PC-3 (cell line): ENCODE data around the gene SLC39A6. TPM values are rescaled to one million over a fixed set of nuclear protein-coding genes. Genes with fewer than 3 reads are reported as not detected.

ENCODE experiments used
- ATAC-seq: fragments of 200-7000 bp; cut with Tn5 transposase; 2 replicates; pipeline ENCODE4 v1.9.1; 2020; ENCODE audit warnings: mild to moderate bottlenecking, moderate library complexity
- BruUV-seq: library from RNA; stranded (reverse); fragments of 400-500 nt; replicated peaks from 2 replicates; lab custom pipeline; 2021; lab: Mats Ljungman, UMichigan
- CTCF ChIA-PET: fragments of 300-600 bp; sonication (Branson Sonifier 250); formaldehyde crosslinking; loops from one replicate; lab custom pipeline; 2022; ENCODE audit warnings: antibody characterized with exemption; lab: Charles Lee
- POLR2A ChIA-PET: fragments of 300-600 bp; sonication (Branson Sonifier 250); formaldehyde crosslinking; loops from one replicate; lab custom pipeline; 2022; ENCODE audit warnings: antibody characterized with exemption; ENCODE audit not compliant: unreplicated experiment; lab: Charles Lee
- DNase-seq: peaks from one replicate; pipeline ENCODE4 v3.0.0-alpha.2; 2015
- H2AFZ ChIP-seq: fragments of 300-600 bp; sonication (generic); 2 replicates; pipeline ENCODE4 v1.6.0; 2016; ENCODE audit warnings: antibody characterized with exemption, low read length
- H3F3A ChIP-seq: fragments of 300-600 bp; sonication (generic); one replicate; pipeline ENCODE4 v1.6.0; 2017; ENCODE audit warnings: antibody characterized with exemption, low read length, control low read depth, mild to moderate bottlenecking; ENCODE audit not compliant: unreplicated experiment
- H3K27ac ChIP-seq: fragments of 300-600 bp; sonication (generic); 2 replicates; pipeline ENCODE4 v1.5.1; 2016; ENCODE audit warnings: mild to moderate bottlenecking, low read length
- H3K27me3 ChIP-seq: fragments of 300-600 bp; sonication (generic); 2 replicates; pipeline ENCODE4 v1.6.1; 2016; ENCODE audit warnings: low read length, mixed read lengths
- H3K36me3 ChIP-seq: fragments of 300-600 bp; sonication (generic); 2 replicates; pipeline ENCODE4 v1.6.1; 2016; ENCODE audit warnings: low read depth, mixed run types, low read length, mixed read lengths
- H3K4me1 ChIP-seq: fragments of 300-600 bp; sonication (generic); 2 replicates; pipeline ENCODE4 v1.5.1; 2016; ENCODE audit warnings: low read length; ENCODE audit not compliant: insufficient read depth
- H3K4me2 ChIP-seq: fragments of 300-600 bp; sonication (generic); 2 replicates; pipeline ENCODE4 v1.6.0; 2016; ENCODE audit warnings: low read length
- H3K4me3 ChIP-seq: fragments of 300-600 bp; sonication (generic); 2 replicates; pipeline ENCODE4 v1.5.1; 2016; ENCODE audit warnings: mild to moderate bottlenecking, low read length, mixed read lengths
- H3K79me2 ChIP-seq: fragments of 300-600 bp; sonication (generic); 2 replicates; pipeline ENCODE4 v1.6.1; 2017; ENCODE audit warnings: low read length, mixed read lengths
- H3K9ac ChIP-seq: fragments of 300-600 bp; sonication (generic); 2 replicates; pipeline ENCODE4 v1.6.0; 2016; ENCODE audit warnings: mild to moderate bottlenecking, low read length
- H3K9me2 ChIP-seq: fragments of 300-600 bp; sonication (generic); replicated peaks from 2 replicates; pipeline ENCODE4 v1.6.1; 2016; ENCODE audit warnings: mixed run types, low read length, mixed read lengths
- H3K9me3 ChIP-seq: fragments of 300-600 bp; sonication (generic); 2 replicates; pipeline ENCODE4 v1.6.1; 2016; ENCODE audit warnings: low read length, mixed read lengths
- H4K20me1 ChIP-seq: fragments of 300-600 bp; sonication (generic); 2 replicates; pipeline ENCODE4 v1.6.1; 2016; ENCODE audit warnings: low read length, mixed read lengths
- EZH2 ChIP-seq: fragments of 300-600 bp; sonication (generic); IDR thresholded peaks from one replicate; pipeline ENCODE4 v1.6.1; 2017; ENCODE audit warnings: antibody characterized with exemption, mild to moderate bottlenecking, low read length; ENCODE audit not compliant: unreplicated experiment
- EZH2phosphoT487 ChIP-seq: fragments of 300-600 bp; sonication (generic); IDR thresholded peaks from 2 replicates; pipeline ENCODE4 v1.6.1; 2018; ENCODE audit warnings: mild to moderate bottlenecking, antibody characterized with exemption, low read length, borderline replicate concordance
- intact Hi-C: fragments of 100-400 bp; cut with micrococcal nuclease; formaldehyde crosslinking; loops from 2 replicates; pipeline ENCODE4 v1.9.0; 2023
- total RNA-seq: library from RNA; depleted of rRNA; stranded (reverse); fragments of >200 nt; gene quantifications from 2 replicates; pipeline ENCODE4 v1.2.3, GENCODE V29; 2014
- TF ChIP-seq, protein P1 (sequence below): fragments of 300-600 bp; sonication (generic); conservative IDR thresholded peaks from 2 replicates; pipeline ENCODE4 v1.5.1; 2017; ENCODE audit warnings: antibody characterized with exemption, low read depth, mild to moderate bottlenecking, low read length

SLC39A6 gene
- total RNA-seq, 1 experiment from 2014 or later = 25.5 TPM

DNA sequence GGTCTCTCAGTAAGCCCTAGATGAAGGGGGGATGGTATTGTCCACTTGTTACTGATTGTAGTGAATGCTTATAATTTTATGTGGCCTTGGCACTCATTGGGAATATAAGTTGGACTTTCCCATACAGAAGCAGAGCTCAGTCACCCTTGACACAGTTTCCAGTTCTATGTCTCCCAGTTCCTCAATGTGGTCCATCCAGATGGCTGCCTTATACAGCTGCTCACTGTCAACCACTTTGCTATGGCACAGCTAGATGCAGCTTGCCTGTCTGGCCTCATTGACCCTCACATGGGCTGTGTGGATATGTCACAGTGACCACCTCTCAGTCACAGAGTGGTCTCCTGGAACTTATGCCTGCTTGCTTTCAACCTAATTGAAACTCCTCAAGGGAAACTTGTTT is 21.7 kb downstream of the SLC39A6 start:
- ATAC-seq = no peak

GRCh38 chr18:36104749-36105148 is 24.4 kb downstream of the SLC39A6 start:
- ChIA-PET POLR2A (no interaction called here), CTCF (no interaction called here)
- H3K27ac ChIP-seq = no peak overlapping the region
- H4K20me1 ChIP-seq = no peaks in the 10 kb centered on the region
- no peak overlapping the region for H3K4me2 ChIP-seq
- H3K9me3 ChIP-seq = no peaks in the 10 kb centered on the region
- H3K4me1 ChIP-seq = peaks cover 14% of the 10 kb centered on the region
- no peak overlapping the region for H2AFZ ChIP-seq
- DNase-seq = no peak
- no peaks in the 10 kb centered on the region for H3K9me2 ChIP-seq
- no peak overlapping the region for H3K9ac ChIP-seq
- no TSS peak for BruUV-seq
- H3F3A ChIP-seq = no peaks in the 10 kb centered on the region
- TF ChIP-seq EZH2 = no peak
- TF ChIP-seq, protein P1, sequence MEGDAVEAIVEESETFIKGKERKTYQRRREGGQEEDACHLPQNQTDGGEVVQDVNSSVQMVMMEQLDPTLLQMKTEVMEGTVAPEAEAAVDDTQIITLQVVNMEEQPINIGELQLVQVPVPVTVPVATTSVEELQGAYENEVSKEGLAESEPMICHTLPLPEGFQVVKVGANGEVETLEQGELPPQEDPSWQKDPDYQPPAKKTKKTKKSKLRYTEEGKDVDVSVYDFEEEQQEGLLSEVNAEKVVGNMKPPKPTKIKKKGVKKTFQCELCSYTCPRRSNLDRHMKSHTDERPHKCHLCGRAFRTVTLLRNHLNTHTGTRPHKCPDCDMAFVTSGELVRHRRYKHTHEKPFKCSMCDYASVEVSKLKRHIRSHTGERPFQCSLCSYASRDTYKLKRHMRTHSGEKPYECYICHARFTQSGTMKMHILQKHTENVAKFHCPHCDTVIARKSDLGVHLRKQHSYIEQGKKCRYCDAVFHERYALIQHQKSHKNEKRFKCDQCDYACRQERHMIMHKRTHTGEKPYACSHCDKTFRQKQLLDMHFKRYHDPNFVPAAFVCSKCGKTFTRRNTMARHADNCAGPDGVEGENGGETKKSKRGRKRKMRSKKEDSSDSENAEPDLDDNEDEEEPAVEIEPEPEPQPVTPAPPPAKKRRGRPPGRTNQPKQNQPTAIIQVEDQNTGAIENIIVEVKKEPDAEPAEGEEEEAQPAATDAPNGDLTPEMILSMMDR = no peak
- TF ChIP-seq EZH2phosphoT487 = no peak
- intact Hi-C loops = no loop called here
- no peak for ATAC-seq
- H3K4me3 ChIP-seq = no peak overlapping the region
- no peaks in the 10 kb centered on the region for H3K79me2 ChIP-seq
- no peaks in the 10 kb centered on the region for H3K27me3 ChIP-seq
- no peaks in the 10 kb centered on the region for H3K36me3 ChIP-seq

More for the DNA sequence above, 21.7 kb downstream of the SLC39A6 start:
- ChIA-PET CTCF (interaction anchor here (0.5 kb wide), 1 partner anchor 9 kb away, joined by 6 read pairs; no protein-coding TSS in a partner anchor), POLR2A (no interaction called here)
- H3K9me3 ChIP-seq = no peaks in the 10 kb centered on the region
- H3K4me1 ChIP-seq = peaks cover 14% of the 10 kb centered on the region
- H3K9me2 ChIP-seq = no peaks in the 10 kb centered on the region
- H2AFZ ChIP-seq = no peak overlapping the region
- no peaks in the 10 kb centered on the region for H3K36me3 ChIP-seq
- H3K4me2 ChIP-seq = no peak overlapping the region
- no peak for DNase-seq
- TF ChIP-seq EZH2phosphoT487 = no peak
- TF ChIP-seq, protein P1 = no peak
- TF ChIP-seq EZH2 = no peak
- H3K79me2 ChIP-seq = no peaks in the 10 kb centered on the region
- no peaks in the 10 kb centered on the region for H3F3A ChIP-seq
- no peak overlapping the region for H3K4me3 ChIP-seq
- no peak overlapping the region for H3K9ac ChIP-seq
- intact Hi-C loops = no loop called here
- no TSS peak for BruUV-seq
- H3K27me3 ChIP-seq = no peaks in the 10 kb centered on the region
- no peak overlapping the region for H3K27ac ChIP-seq
- H4K20me1 ChIP-seq = no peaks in the 10 kb centered on the region

GRCh38 chr18:36101943-36102342 is 27.2 kb downstream of the SLC39A6 start:
- Histone ChIP-seq H3K27ac (no peak overlapping the region), H3K9me2 (no peaks in the 10 kb centered on the region), H3K9ac (no peak overlapping the region), H4K20me1 (no peaks in the 10 kb centered on the region), H3K4me3 (no peak overlapping the region), H3K9me3 (no peaks in the 10 kb centered on the region), H3F3A (no peaks in the 10 kb centered on the region), H3K79me2 (no peaks in the 10 kb centered on the region), H3K4me2 (no peak overlapping the region), H3K27me3 (no peaks in the 10 kb centered on the region), H3K36me3 (no peaks in the 10 kb centered on the region), H2AFZ (no peak overlapping the region), H3K4me1 (no peaks in the 10 kb centered on the region)
- TF ChIP-seq EZH2phosphoT487 (no peak), EZH2 (no peak)
- TF ChIP-seq, protein P1 = no peak
- BruUV-seq = no TSS peak
- ChIA-PET POLR2A (no interaction called here), CTCF (no interaction called here)
- no peak for DNase-seq
- intact Hi-C loops = no loop called here
- ATAC-seq = no peak
